A673 (cell line): ENCODE data around the gene RBFOX2. TPM values are rescaled to one million over a fixed set of nuclear protein-coding genes. Genes with fewer than 3 reads are reported as not detected.
"Not testable (repeated sequence)": the region's sequence is repeated elsewhere in the genome, so short reads cannot be mapped to it uniquely, and the experiment has no call there.

Source experiments
- BruUV-seq: library from RNA; stranded (reverse); fragments of 400-500 nt; replicated peaks from 2 replicates; lab custom pipeline; 2021; lab: Mats Ljungman, UMichigan
- CTCF ChIA-PET: fragments of 300-600 bp; sonication (Branson Sonifier 250); formaldehyde crosslinking; loops from one replicate; lab custom pipeline; 2022; ENCODE audit warnings: antibody characterized with exemption; lab: Charles Lee
- POLR2A ChIA-PET: fragments of 300-600 bp; sonication (Branson Sonifier 250); formaldehyde crosslinking; loops from one replicate; lab custom pipeline; 2022; ENCODE audit warnings: antibody characterized with exemption; ENCODE audit not compliant: low non-redundant PET; lab: Charles Lee
- DNase-seq: peaks from one replicate; pipeline ENCODE4 v3.0.0-alpha.2; 2015; ENCODE audit warnings: low spot score
- H3K27ac ChIP-seq: fragments of 200-600 bp; sonication (generic); 2 replicates; pipeline ENCODE4 v1.5.1; 2016; ENCODE audit warnings: mixed run types, low read depth, mild to moderate bottlenecking, mixed read lengths, antibody characterized with exemption, low read length; ENCODE audit not compliant: poor library complexity, severe bottlenecking
- H3K27me3 ChIP-seq: fragments of 200-600 bp; sonication (generic); replicated peaks from 2 replicates; pipeline ENCODE4 v1.6.1; 2017; ENCODE audit warnings: mixed run types, low read depth, mild to moderate bottlenecking, mixed read lengths, antibody characterized with exemption, low read length; ENCODE audit not compliant: insufficient read depth, poor library complexity
- H3K36me3 ChIP-seq: fragments of 200-600 bp; sonication (generic); 2 replicates; pipeline ENCODE4 v1.6.1; 2016; ENCODE audit warnings: mixed run types, mild to moderate bottlenecking, mixed read lengths, antibody characterized with exemption, low read length; ENCODE audit not compliant: insufficient read depth, poor library complexity, severe bottlenecking
- H3K4me1 ChIP-seq: fragments of 200-600 bp; sonication (generic); 2 replicates; pipeline ENCODE4 v1.6.1; 2017; ENCODE audit warnings: mixed run types, mild to moderate bottlenecking, mixed read lengths, antibody characterized with exemption, low read length; ENCODE audit not compliant: insufficient read depth, poor library complexity, severe bottlenecking
- H3K4me3 ChIP-seq: fragments of 200-600 bp; sonication (generic); 2 replicates; pipeline ENCODE4 v1.5.1; 2016; ENCODE audit warnings: low read depth, mixed run types, mild to moderate bottlenecking, mixed read lengths, low read length; ENCODE audit not compliant: poor library complexity, severe bottlenecking
- H3K9me3 ChIP-seq: fragments of 200-600 bp; sonication (generic); 2 replicates; pipeline ENCODE4 v1.6.1; 2016; ENCODE audit warnings: mixed run types, low read depth, mild to moderate bottlenecking, mixed read lengths, antibody characterized with exemption, low read length; ENCODE audit not compliant: poor library complexity, severe bottlenecking
- CTCF ChIP-seq: fragments of 300-800, 200-600 bp; sonication (generic); conservative IDR thresholded peaks from 2 replicates; pipeline ENCODE4 v1.5.1; 2017; ENCODE audit warnings: low read depth, mild to moderate bottlenecking, antibody characterized with exemption, low read length, moderate library complexity, mixed read lengths
- EZH2 ChIP-seq: fragments of 200-600 bp; sonication (generic); IDR thresholded peaks from 2 replicates; pipeline ENCODE4 v1.6.1; 2017; ENCODE audit warnings: borderline replicate concordance, low read depth, mild to moderate bottlenecking, mixed read lengths, antibody characterized with exemption, low read length; ENCODE audit not compliant: poor library complexity, severe bottlenecking
- intact Hi-C: fragments of 100-400 bp; cut with micrococcal nuclease; formaldehyde crosslinking; loops from one replicate; pipeline ENCODE4 v1.10.0; 2022; ENCODE audit not compliant: unreplicated experiment
- total RNA-seq: library from RNA; stranded (reverse); gene quantifications from 2 replicates; pipeline ENCODE4 v1.2.3, GENCODE V29; 2021

The RBFOX2 gene
- total RNA-seq, 1 experiment from 2014 or later: 142 TPM

- intact Hi-C loops: no loop called here
- no peak for TF ChIP-seq EZH2
- TF ChIP-seq CTCF: no peak
- ChIA-PET POLR2A (no interaction called here), CTCF (no interaction called here)
- Histone ChIP-seq H3K27ac (no peak overlapping the region), H3K4me1 (peaks cover 21% of the 10 kb centered on the region), H3K27me3 (no peaks in the 10 kb centered on the region), H3K9me3 (no peaks in the 10 kb centered on the region), H3K36me3 (no peaks in the 10 kb centered on the region), H3K4me3 (no peak overlapping the region)
- no peak for DNase-seq
- no TSS peak for BruUV-seq
Observed at GRCh38 chr22:35795476-35795875, 233.1 kb downstream of the RBFOX2 start.

GRCh38 chr22:35792506-35792905, 236.1 kb downstream of the RBFOX2 start:
- intact Hi-C loops: no loop called here
- TF ChIP-seq CTCF: no peak
- no peak for TF ChIP-seq EZH2
- Histone ChIP-seq H3K4me3 (no peak overlapping the region), H3K4me1 (peaks cover 21% of the 10 kb centered on the region), H3K27me3 (no peaks in the 10 kb centered on the region), H3K27ac (peak overlapping the region; percentile 17), H3K36me3 (peaks cover 4% of the 10 kb centered on the region), H3K9me3 (no peaks in the 10 kb centered on the region)
- no TSS peak for BruUV-seq
- no peak for DNase-seq
- ChIA-PET CTCF (no interaction called here), POLR2A (no interaction called here)

- H3K9me3 ChIP-seq, CTCF ChIA-PET, H3K36me3 ChIP-seq, DNase-seq, POLR2A ChIA-PET, H3K4me3 ChIP-seq, BruUV-seq, intact Hi-C loops, H3K27ac ChIP-seq, H3K27me3 ChIP-seq: not testable (repeated sequence)
- peaks cover 26% of the 10 kb centered on the region for H3K4me1 ChIP-seq
Observed at GRCh38 chr22:35791788-35792187, 236.8 kb downstream of the RBFOX2 start.
